ENCODE data around the gene SORCS2.

DNA sequence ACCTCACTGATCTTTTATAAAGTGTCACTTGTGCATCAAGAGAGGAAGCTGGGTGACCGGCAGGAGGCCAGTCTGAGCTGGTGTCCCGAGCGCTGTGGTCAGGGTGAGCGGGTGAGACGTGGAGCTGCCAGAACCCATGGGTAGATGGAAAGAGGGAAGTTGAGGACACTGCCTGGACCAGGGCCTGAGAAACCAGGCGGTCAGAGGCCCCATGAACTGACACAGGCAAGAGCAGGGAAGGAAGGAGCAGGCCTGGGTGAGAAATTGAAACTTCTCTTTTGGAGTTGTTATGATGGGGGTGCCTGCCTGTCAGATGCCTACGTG lies 554.7 kb downstream of the SORCS2 start:
- TF ChIP-seq, protein P1, sequence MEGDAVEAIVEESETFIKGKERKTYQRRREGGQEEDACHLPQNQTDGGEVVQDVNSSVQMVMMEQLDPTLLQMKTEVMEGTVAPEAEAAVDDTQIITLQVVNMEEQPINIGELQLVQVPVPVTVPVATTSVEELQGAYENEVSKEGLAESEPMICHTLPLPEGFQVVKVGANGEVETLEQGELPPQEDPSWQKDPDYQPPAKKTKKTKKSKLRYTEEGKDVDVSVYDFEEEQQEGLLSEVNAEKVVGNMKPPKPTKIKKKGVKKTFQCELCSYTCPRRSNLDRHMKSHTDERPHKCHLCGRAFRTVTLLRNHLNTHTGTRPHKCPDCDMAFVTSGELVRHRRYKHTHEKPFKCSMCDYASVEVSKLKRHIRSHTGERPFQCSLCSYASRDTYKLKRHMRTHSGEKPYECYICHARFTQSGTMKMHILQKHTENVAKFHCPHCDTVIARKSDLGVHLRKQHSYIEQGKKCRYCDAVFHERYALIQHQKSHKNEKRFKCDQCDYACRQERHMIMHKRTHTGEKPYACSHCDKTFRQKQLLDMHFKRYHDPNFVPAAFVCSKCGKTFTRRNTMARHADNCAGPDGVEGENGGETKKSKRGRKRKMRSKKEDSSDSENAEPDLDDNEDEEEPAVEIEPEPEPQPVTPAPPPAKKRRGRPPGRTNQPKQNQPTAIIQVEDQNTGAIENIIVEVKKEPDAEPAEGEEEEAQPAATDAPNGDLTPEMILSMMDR (IDR thresholded peaks at IDR 0.05) = no peak
- no peak for TF ChIP-seq EZH2 (IDR thresholded peaks at IDR 0.05; ENCODE audit: borderline replicate concordance, insufficient read depth, low read depth, low read length, poor library complexity, severe bottlenecking)
